HG03280 (cell line): ENCODE data around the gene FERD3L.

Source experiments
- ATAC-seq: cut with Tn5 transposase; IDR thresholded peaks from one replicate; pipeline ENCODE4 v1.9.1; 2021; ENCODE audit warnings: mild to moderate bottlenecking, moderate library complexity; ENCODE audit not compliant: unreplicated experiment

FERD3L gene

GRCh38 chr7:19101472-19101871 lies 43.7 kb downstream of the FERD3L start:
- ATAC-seq: no peak

GRCh38 chr7:19099924-19100323 lies 45.3 kb downstream of the FERD3L start:
- ATAC-seq: no peak

GRCh38 chr7:19099194-19099593 lies 46.0 kb downstream of the FERD3L start:
- no peak for ATAC-seq

- ATAC-seq: no peak
Observed at GRCh38 chr7:19098510-19098909, 46.7 kb downstream of the FERD3L start.

- ATAC-seq: no peak
Observed at GRCh38 chr7:19097165-19098055, 47.8 kb downstream of the FERD3L start.

GRCh38 chr7:19095353-19095860 lies 49.8 kb downstream of the FERD3L start:
- ATAC-seq: no peak
